Measurements from ENCODE around the gene ANO10. TPM values are rescaled to one million over a fixed set of nuclear protein-coding genes. Genes with fewer than 3 reads are reported as not detected.

ANO10 gene
- total RNA-seq, 2 experiments from 2014 or later, result 10.8 to 11.8 TPM

- DNase-seq (no peak), ATAC-seq (ENCODE audit: low read depth) (no peak)
- Mint-ChIP-seq H3K9me3 (peaks cover 7% of the 10 kb centered on the region), H3K27ac (no peak overlapping the region), H3K36me3 (peaks cover 3% of the 10 kb centered on the region), H3K27me3 (no peaks in the 10 kb centered on the region), H3K4me1 (peaks cover 7% of the 10 kb centered on the region), H3K4me3 (no peak overlapping the region)
- POLR2A ChIA-PET, result no interaction called here
Observed at GRCh38 chr3:43415088-43415487, 206.7 kb downstream of the ANO10 start.

- Mint-ChIP-seq H3K4me3 (no peak overlapping the region), H3K27ac (no peak overlapping the region), H3K4me1 (peaks cover 7% of the 10 kb centered on the region), H3K36me3 (peaks cover 1% of the 10 kb centered on the region), H3K9me3 (peaks cover 3% of the 10 kb centered on the region), H3K27me3 (no peaks in the 10 kb centered on the region)
- DNase-seq, result no peak
- no peak for ATAC-seq (ENCODE audit: low read depth)
- POLR2A ChIA-PET, result no interaction called here
Observed at GRCh38 chr3:43413676-43414368, 208.0 kb downstream of the ANO10 start.

- H3K27me3 Mint-ChIP-seq, result no peaks in the 10 kb centered on the region
- peaks cover 1% of the 10 kb centered on the region for H3K36me3 Mint-ChIP-seq
- H3K4me1 Mint-ChIP-seq, result peaks cover 7% of the 10 kb centered on the region
- no peaks in the 10 kb centered on the region for H3K9me3 Mint-ChIP-seq
- no peak overlapping the region for H3K27ac Mint-ChIP-seq
- POLR2A ChIA-PET, result no interaction called here
- H3K4me3 Mint-ChIP-seq, result no peak overlapping the region
- DNase-seq, result no peak
- no peak for ATAC-seq (ENCODE audit: low read depth)
Observed at GRCh38 chr3:43411429-43411828, 210.4 kb downstream of the ANO10 start.

GRCh38 chr3:43410592-43410991 is 211.2 kb downstream of the ANO10 start:
- H3K27me3 Mint-ChIP-seq, result no peaks in the 10 kb centered on the region
- no peaks in the 10 kb centered on the region for H3K9me3 Mint-ChIP-seq
- ATAC-seq (ENCODE audit: low read depth) (no peak), DNase-seq (no peak)
- no peak overlapping the region for H3K27ac Mint-ChIP-seq
- POLR2A ChIA-PET, result no interaction called here
- peaks cover 7% of the 10 kb centered on the region for H3K4me1 Mint-ChIP-seq
- H3K4me3 Mint-ChIP-seq, result no peak overlapping the region
- peaks cover 1% of the 10 kb centered on the region for H3K36me3 Mint-ChIP-seq

GRCh38 chr3:43409506-43409905 is 212.3 kb downstream of the ANO10 start:
- H3K4me3 Mint-ChIP-seq, result no peak overlapping the region
- POLR2A ChIA-PET, result no interaction called here
- peaks cover 1% of the 10 kb centered on the region for H3K36me3 Mint-ChIP-seq
- ATAC-seq (ENCODE audit: low read depth) (no peak), DNase-seq (no peak)
- H3K4me1 Mint-ChIP-seq, result peaks cover 12% of the 10 kb centered on the region
- no peaks in the 10 kb centered on the region for H3K27me3 Mint-ChIP-seq
- no peaks in the 10 kb centered on the region for H3K9me3 Mint-ChIP-seq
- no peak overlapping the region for H3K27ac Mint-ChIP-seq

- Mint-ChIP-seq H3K9me3 (no peaks in the 10 kb centered on the region), H3K27ac (no peak overlapping the region), H3K27me3 (no peaks in the 10 kb centered on the region), H3K4me1 (peaks cover 5% of the 10 kb centered on the region), H3K36me3 (peaks cover 1% of the 10 kb centered on the region), H3K4me3 (no peak overlapping the region)
- DNase-seq, result no peak
- ATAC-seq (ENCODE audit: low read depth), result no peak
- POLR2A ChIA-PET, result no interaction called here
Observed at GRCh38 chr3:43406643-43407023, 215.2 kb downstream of the ANO10 start.

GRCh38 chr3:43405888-43406642 is 215.7 kb downstream of the ANO10 start:
- no peak for ATAC-seq (ENCODE audit: low read depth)
- POLR2A ChIA-PET, result no interaction called here
- no peaks in the 10 kb centered on the region for H3K27me3 Mint-ChIP-seq
- no peak for DNase-seq
- peaks cover 5% of the 10 kb centered on the region for H3K4me1 Mint-ChIP-seq
- H3K4me3 Mint-ChIP-seq, result no peak overlapping the region
- H3K36me3 Mint-ChIP-seq, result peaks cover 1% of the 10 kb centered on the region
- H3K27ac Mint-ChIP-seq, result no peak overlapping the region
- no peaks in the 10 kb centered on the region for H3K9me3 Mint-ChIP-seq

- no peak for ATAC-seq (ENCODE audit: low read depth)
- no peaks in the 10 kb centered on the region for H3K36me3 Mint-ChIP-seq
- no peaks in the 10 kb centered on the region for H3K27me3 Mint-ChIP-seq
- POLR2A ChIA-PET, result no interaction called here
- DNase-seq, result no peak
- no peak overlapping the region for H3K4me3 Mint-ChIP-seq
- H3K27ac Mint-ChIP-seq, result no peak overlapping the region
- peaks cover 5% of the 10 kb centered on the region for H3K4me1 Mint-ChIP-seq
- no peaks in the 10 kb centered on the region for H3K9me3 Mint-ChIP-seq
Observed at GRCh38 chr3:43400781-43401730, 220.8 kb downstream of the ANO10 start.

- DNase-seq, result no peak
- Mint-ChIP-seq H3K27ac (no peak overlapping the region), H3K4me3 (no peak overlapping the region), H3K4me1 (peaks cover 5% of the 10 kb centered on the region), H3K36me3 (no peaks in the 10 kb centered on the region), H3K9me3 (no peaks in the 10 kb centered on the region), H3K27me3 (no peaks in the 10 kb centered on the region)
- POLR2A ChIA-PET, result no interaction called here
- ATAC-seq (ENCODE audit: low read depth), result no peak
Observed at GRCh38 chr3:43400167-43400566, 221.6 kb downstream of the ANO10 start.

- ATAC-seq (ENCODE audit: low read depth), result no peak
- POLR2A ChIA-PET, result no interaction called here
- Mint-ChIP-seq H3K27ac (no peak overlapping the region), H3K27me3 (no peaks in the 10 kb centered on the region), H3K4me1 (peaks cover 4% of the 10 kb centered on the region), H3K9me3 (no peaks in the 10 kb centered on the region), H3K36me3 (no peaks in the 10 kb centered on the region), H3K4me3 (no peak overlapping the region)
- DNase-seq, result no peak
Observed at GRCh38 chr3:43399034-43399433, 222.8 kb downstream of the ANO10 start.

GRCh38 chr3:43394041-43394554 is 227.7 kb downstream of the ANO10 start:
- Mint-ChIP-seq H3K4me1 (peaks cover 20% of the 10 kb centered on the region), H3K36me3 (peaks cover 6% of the 10 kb centered on the region), H3K27ac (no peak overlapping the region), H3K27me3 (no peaks in the 10 kb centered on the region), H3K4me3 (no peak overlapping the region), H3K9me3 (peaks cover 4% of the 10 kb centered on the region)
- DNase-seq, result no peak
- no peak for ATAC-seq (ENCODE audit: low read depth)
- POLR2A ChIA-PET, result no interaction called here

- DNase-seq (no peak), ATAC-seq (ENCODE audit: low read depth) (no peak)
- Mint-ChIP-seq H3K4me3 (no peak overlapping the region), H3K27ac (peak overlapping the region; percentile 70), H3K9me3 (peaks cover 4% of the 10 kb centered on the region), H3K4me1 (peaks cover 28% of the 10 kb centered on the region), H3K36me3 (peaks cover 6% of the 10 kb centered on the region), H3K27me3 (no peaks in the 10 kb centered on the region)
- POLR2A ChIA-PET, result interaction anchor here (0.5 kb wide), 1 partner anchor 231 kb away, joined by 5 read pairs; no protein-coding TSS in a partner anchor
Observed at GRCh38 chr3:43391621-43392020, 230.2 kb downstream of the ANO10 start.

- peaks cover 8% of the 10 kb centered on the region for H3K36me3 Mint-ChIP-seq
- POLR2A ChIA-PET, result interaction anchor here (0.6 kb wide), 1 partner anchor 330 kb away, joined by 3 read pairs; no protein-coding TSS in a partner anchor
- no peak for ATAC-seq (ENCODE audit: low read depth)
Observed at GRCh38 chr3:43390255-43390588, 231.6 kb downstream of the ANO10 start.

More at GRCh38 chr3:43390255-43390588, 231.6 kb downstream of the ANO10 start:
- no peak for DNase-seq
- Mint-ChIP-seq H3K27ac (peak overlapping the region; percentile 88), H3K9me3 (peaks cover 4% of the 10 kb centered on the region), H3K27me3 (no peaks in the 10 kb centered on the region), H3K4me3 (peak overlapping the region; percentile 45), H3K4me1 (peaks cover 30% of the 10 kb centered on the region)
